ENCODE measurements around the gene TSKS.

Gene TSKS

GRCh38 chr19:49799798-49800376, 36.8 kb upstream of the TSKS start:
- Histone ChIP-seq H3K9ac (ENCODE audit: low read depth, low read length, poor library complexity, severe bottlenecking) (no peak overlapping the region), H3K36me3 (ENCODE audit: insufficient read depth, low read length) (peaks cover 78% of the 10 kb centered on the region; the same call in 1 of the 2 replicates), H3K27me3 (ENCODE audit: insufficient read depth, low read length, poor library complexity, severe bottlenecking) (no peaks in the 10 kb centered on the region), H3K4me1 (ENCODE audit: insufficient read depth, low read length, poor library complexity, severe bottlenecking) (no peaks in the 10 kb centered on the region), H3K9me2 (replicated peaks; ENCODE audit: low read depth, low read length) (no peaks in the 10 kb centered on the region), H2AFZ (ENCODE audit: low read length) (no peak overlapping the region), H4K20me1 (ENCODE audit: insufficient read depth, low read length, poor library complexity, severe bottlenecking) (no peaks in the 10 kb centered on the region), H3K4me3 (ENCODE audit: low read length, poor library complexity, severe bottlenecking) (no peak overlapping the region), H3K9me3 (ENCODE audit: insufficient read depth, low read depth, low read length) (no peaks in the 10 kb centered on the region), H3F3A (ENCODE audit: low read depth) (no peaks in the 10 kb centered on the region), H3K79me2 (ENCODE audit: insufficient read depth, low read length) (no peaks in the 10 kb centered on the region), H3K4me2 (ENCODE audit: low read depth, low read length, poor library complexity, severe bottlenecking) (no peak overlapping the region)
- TF ChIP-seq EZH2phosphoT487 (IDR thresholded peaks at IDR 0.05; ENCODE audit: borderline replicate concordance) (no peak), CTCF (conservative IDR thresholded peaks at IDR 0.05; ENCODE audit: low read length) (peak; percentile 50)

GRCh38 chr19:49799271-49799797, 36.2 kb upstream of the TSKS start:
- TF ChIP-seq EZH2phosphoT487 (IDR thresholded peaks at IDR 0.05; ENCODE audit: borderline replicate concordance) (no peak), CTCF (conservative IDR thresholded peaks at IDR 0.05; ENCODE audit: low read length) (no peak)
- Histone ChIP-seq H3K9ac (ENCODE audit: low read depth, low read length, poor library complexity, severe bottlenecking) (no peak overlapping the region), H3K4me2 (ENCODE audit: low read depth, low read length, poor library complexity, severe bottlenecking) (no peak overlapping the region), H3K9me3 (ENCODE audit: insufficient read depth, low read depth, low read length) (no peaks in the 10 kb centered on the region), H3F3A (ENCODE audit: low read depth) (no peaks in the 10 kb centered on the region), H3K4me1 (ENCODE audit: insufficient read depth, low read length, poor library complexity, severe bottlenecking) (no peaks in the 10 kb centered on the region), H3K27me3 (ENCODE audit: insufficient read depth, low read length, poor library complexity, severe bottlenecking) (no peaks in the 10 kb centered on the region), H3K9me2 (replicated peaks; ENCODE audit: low read depth, low read length) (no peaks in the 10 kb centered on the region), H3K36me3 (ENCODE audit: insufficient read depth, low read length) (peaks cover 78% of the 10 kb centered on the region; the same call in 1 of the 2 replicates), H3K79me2 (ENCODE audit: insufficient read depth, low read length) (no peaks in the 10 kb centered on the region), H4K20me1 (ENCODE audit: insufficient read depth, low read length, poor library complexity, severe bottlenecking) (no peaks in the 10 kb centered on the region), H3K4me3 (ENCODE audit: low read length, poor library complexity, severe bottlenecking) (no peak overlapping the region), H2AFZ (ENCODE audit: low read length) (no peak overlapping the region)

GRCh38 chr19:49798574-49798973, 35.5 kb upstream of the TSKS start:
- Histone ChIP-seq H4K20me1 (ENCODE audit: insufficient read depth, low read length, poor library complexity, severe bottlenecking) (no peaks in the 10 kb centered on the region), H3K9me2 (replicated peaks; ENCODE audit: low read depth, low read length) (no peaks in the 10 kb centered on the region), H3K9me3 (ENCODE audit: insufficient read depth, low read depth, low read length) (no peaks in the 10 kb centered on the region), H3K36me3 (ENCODE audit: insufficient read depth, low read length) (peaks cover 76% of the 10 kb centered on the region; the same call in 1 of the 2 replicates), H3K4me3 (ENCODE audit: low read length, poor library complexity, severe bottlenecking) (no peak overlapping the region), H3F3A (ENCODE audit: low read depth) (no peaks in the 10 kb centered on the region), H3K4me1 (ENCODE audit: insufficient read depth, low read length, poor library complexity, severe bottlenecking) (no peaks in the 10 kb centered on the region), H3K4me2 (ENCODE audit: low read depth, low read length, poor library complexity, severe bottlenecking) (no peak overlapping the region), H3K27me3 (ENCODE audit: insufficient read depth, low read length, poor library complexity, severe bottlenecking) (no peaks in the 10 kb centered on the region), H3K79me2 (ENCODE audit: insufficient read depth, low read length) (no peaks in the 10 kb centered on the region), H2AFZ (ENCODE audit: low read length) (no peak overlapping the region), H3K9ac (ENCODE audit: low read depth, low read length, poor library complexity, severe bottlenecking) (no peak overlapping the region)
- TF ChIP-seq CTCF (conservative IDR thresholded peaks at IDR 0.05; ENCODE audit: low read length), result no peak
- no peak for TF ChIP-seq EZH2phosphoT487 (IDR thresholded peaks at IDR 0.05; ENCODE audit: borderline replicate concordance)

All from Loucy (cell line).